Activated naive CD4-positive, alpha-beta T cell treated with anti-CD3 and anti-CD28 coated beads, Interleukin-2, amount 50 U/mL, for 24 hours (primary cell): Measurements from ENCODE around the gene BPIFA1.

Experiments used
- H3K27ac Mint-ChIP-seq: one replicate; pipeline ENCODE4 v1.8.0; 2021; ENCODE audit warnings: mild to moderate bottlenecking, mixed read lengths
- H3K27me3 Mint-ChIP-seq: one replicate; pipeline ENCODE4 v1.8.0; 2021; ENCODE audit warnings: mixed read lengths
- H3K36me3 Mint-ChIP-seq: one replicate; pipeline ENCODE4 v1.8.0; 2021; ENCODE audit warnings: mixed read lengths
- H3K4me1 Mint-ChIP-seq: one replicate; pipeline ENCODE4 v1.8.0; 2021; ENCODE audit warnings: mixed read lengths
- H3K4me3 Mint-ChIP-seq: one replicate; pipeline ENCODE4 v1.8.0; 2021; ENCODE audit warnings: mild to moderate bottlenecking, mixed read lengths
- H3K9me3 Mint-ChIP-seq: one replicate; pipeline ENCODE4 v1.8.0; 2021; ENCODE audit warnings: mixed read lengths

The BPIFA1 gene

GRCh38 chr20:33257237-33257636, 21.4 kb downstream of the BPIFA1 start:
- Mint-ChIP-seq H3K27me3 (peaks cover 17% of the 10 kb centered on the region), H3K27ac (no peak overlapping the region), H3K4me3 (no peak overlapping the region), H3K36me3 (peaks cover 2% of the 10 kb centered on the region), H3K4me1 (peaks cover 5% of the 10 kb centered on the region), H3K9me3 (peaks cover 5% of the 10 kb centered on the region)

GRCh38 chr20:33259371-33259770, 23.6 kb downstream of the BPIFA1 start:
- Mint-ChIP-seq H3K4me3 (no peak overlapping the region), H3K27ac (no peak overlapping the region), H3K4me1 (peaks cover 5% of the 10 kb centered on the region), H3K36me3 (peaks cover 1% of the 10 kb centered on the region), H3K9me3 (peaks cover 1% of the 10 kb centered on the region), H3K27me3 (peaks cover 14% of the 10 kb centered on the region)

- H3K36me3 Mint-ChIP-seq, result no peaks in the 10 kb centered on the region
- peaks cover 5% of the 10 kb centered on the region for H3K4me1 Mint-ChIP-seq
- peaks cover 8% of the 10 kb centered on the region for H3K27me3 Mint-ChIP-seq
- no peaks in the 10 kb centered on the region for H3K9me3 Mint-ChIP-seq
- no peak overlapping the region for H3K27ac Mint-ChIP-seq
- no peak overlapping the region for H3K4me3 Mint-ChIP-seq
Observed at GRCh38 chr20:33261465-33261864, 25.7 kb downstream of the BPIFA1 start.

- H3K27ac Mint-ChIP-seq, result no peak overlapping the region
- H3K27me3 Mint-ChIP-seq, result peaks cover 3% of the 10 kb centered on the region
- no peak overlapping the region for H3K4me3 Mint-ChIP-seq
- no peaks in the 10 kb centered on the region for H3K9me3 Mint-ChIP-seq
- H3K36me3 Mint-ChIP-seq, result no peaks in the 10 kb centered on the region
- peaks cover 5% of the 10 kb centered on the region for H3K4me1 Mint-ChIP-seq
Observed at GRCh38 chr20:33262658-33263065, 26.9 kb downstream of the BPIFA1 start.

DNA sequence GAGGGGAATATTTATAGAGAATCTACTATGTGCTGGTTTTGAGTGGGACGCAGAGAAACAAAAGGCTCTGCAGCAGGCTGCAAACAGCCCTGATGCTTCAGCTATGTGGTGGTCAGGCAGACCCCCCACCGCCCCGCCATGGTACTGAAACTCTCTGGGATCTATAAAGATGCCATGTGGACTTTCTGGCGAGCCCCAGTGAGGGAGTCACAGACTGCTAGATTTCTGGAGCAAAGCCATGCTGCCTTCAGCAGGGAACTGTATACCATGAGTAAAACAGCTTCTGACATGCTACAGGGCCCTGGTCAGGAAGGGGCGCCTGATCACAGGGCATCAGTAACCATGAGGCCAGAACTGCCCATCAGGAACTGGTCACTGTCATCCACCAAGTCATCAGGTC, 28.0 kb downstream of the BPIFA1 start:
- Mint-ChIP-seq H3K9me3 (no peaks in the 10 kb centered on the region), H3K27ac (no peak overlapping the region), H3K36me3 (no peaks in the 10 kb centered on the region), H3K27me3 (peaks cover 5% of the 10 kb centered on the region), H3K4me3 (no peak overlapping the region), H3K4me1 (peaks cover 5% of the 10 kb centered on the region)

DNA sequence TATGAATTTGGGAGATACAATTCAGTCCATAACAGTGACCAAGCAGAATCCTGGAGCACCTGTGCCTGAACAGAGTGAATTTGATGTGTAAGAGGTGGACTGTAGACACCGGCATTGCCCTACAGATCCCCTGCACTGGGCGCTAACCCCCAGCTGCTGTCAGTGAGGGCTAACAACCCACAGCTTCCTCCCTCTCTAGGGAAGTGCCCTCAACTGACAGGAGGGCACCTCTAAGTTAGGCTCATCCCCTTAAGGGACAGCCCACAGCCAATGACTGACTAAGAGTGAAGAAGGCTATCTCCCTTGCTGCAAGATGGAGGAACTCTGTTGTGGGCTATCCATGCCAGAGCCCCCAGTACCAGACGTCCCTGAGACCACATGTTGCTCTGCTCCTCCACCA, 31.9 kb downstream of the BPIFA1 start:
- Mint-ChIP-seq H3K36me3 (no peaks in the 10 kb centered on the region), H3K4me3 (no peak overlapping the region), H3K27ac (no peak overlapping the region), H3K4me1 (no peaks in the 10 kb centered on the region), H3K27me3 (peaks cover 4% of the 10 kb centered on the region), H3K9me3 (no peaks in the 10 kb centered on the region)

- peaks cover 4% of the 10 kb centered on the region for H3K27me3 Mint-ChIP-seq
- no peak overlapping the region for H3K4me3 Mint-ChIP-seq
- H3K4me1 Mint-ChIP-seq, result no peaks in the 10 kb centered on the region
- H3K27ac Mint-ChIP-seq, result no peak overlapping the region
- no peaks in the 10 kb centered on the region for H3K36me3 Mint-ChIP-seq
- H3K9me3 Mint-ChIP-seq, result no peaks in the 10 kb centered on the region
Observed at GRCh38 chr20:33272155-33272873, 36.5 kb downstream of the BPIFA1 start.

DNA sequence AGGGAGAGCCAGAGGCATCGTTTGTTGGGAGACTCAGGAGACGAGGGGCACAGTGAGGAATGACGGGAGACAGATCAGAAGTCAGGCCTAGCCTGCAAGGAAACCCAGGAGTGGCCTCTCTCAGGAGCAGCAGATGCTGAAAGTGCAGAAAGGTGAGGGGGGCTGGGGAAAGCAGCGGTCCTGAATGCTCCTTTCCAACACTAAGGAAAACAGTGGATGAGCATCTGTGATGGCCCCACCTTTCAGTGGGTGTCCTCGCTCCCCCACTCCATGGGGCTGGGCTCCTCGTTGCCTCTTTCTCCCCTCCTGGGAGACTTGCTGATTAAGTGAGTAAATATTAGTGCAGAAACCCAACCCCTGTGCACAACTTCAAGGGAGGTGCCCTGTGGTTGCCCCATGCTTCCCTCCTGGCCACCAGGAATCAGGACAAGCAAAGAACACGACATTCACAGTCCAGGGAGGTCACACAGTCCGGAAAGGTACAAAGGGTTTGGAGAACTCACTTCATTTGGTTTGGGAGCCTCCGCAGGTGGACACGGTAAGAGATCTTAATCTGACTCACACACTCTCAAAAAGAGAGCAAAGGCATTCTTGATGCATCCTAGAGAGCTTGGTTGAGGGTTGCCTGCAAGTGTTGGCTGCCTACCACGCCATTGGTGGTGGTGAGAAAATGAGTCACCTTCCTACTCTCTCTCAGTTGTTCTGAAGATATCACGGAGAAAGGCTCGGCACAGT, 37.5 kb downstream of the BPIFA1 start:
- H3K27ac Mint-ChIP-seq, result no peak overlapping the region
- no peaks in the 10 kb centered on the region for H3K4me1 Mint-ChIP-seq
- H3K4me3 Mint-ChIP-seq, result no peak overlapping the region
- no peaks in the 10 kb centered on the region for H3K9me3 Mint-ChIP-seq
- H3K36me3 Mint-ChIP-seq, result no peaks in the 10 kb centered on the region
- no peaks in the 10 kb centered on the region for H3K27me3 Mint-ChIP-seq

DNA sequence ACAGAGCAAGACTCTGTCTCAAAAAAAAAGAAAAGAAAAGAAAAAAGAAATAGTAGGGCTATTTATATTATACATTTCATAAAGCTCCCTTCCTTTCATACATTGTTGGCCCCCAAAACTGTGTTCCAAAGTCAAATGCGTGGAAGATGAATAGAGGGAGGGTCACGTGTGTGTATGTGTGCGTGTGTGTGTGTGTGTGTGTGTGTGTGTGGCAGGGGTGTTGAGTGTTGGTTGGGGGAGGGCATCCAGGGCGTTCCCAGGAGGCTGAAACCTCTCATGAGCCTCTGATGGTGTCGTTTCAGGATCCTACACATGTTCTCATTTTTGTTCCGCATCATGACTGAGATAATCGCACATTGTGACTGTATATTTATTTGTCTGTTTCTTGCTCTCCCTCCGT, 39.4 kb downstream of the BPIFA1 start:
- no peaks in the 10 kb centered on the region for H3K9me3 Mint-ChIP-seq
- peaks cover 1% of the 10 kb centered on the region for H3K27me3 Mint-ChIP-seq
- H3K36me3 Mint-ChIP-seq, result no peaks in the 10 kb centered on the region
- H3K27ac Mint-ChIP-seq, result no peak overlapping the region
- no peaks in the 10 kb centered on the region for H3K4me1 Mint-ChIP-seq
- no peak overlapping the region for H3K4me3 Mint-ChIP-seq

GRCh38 chr20:33275871-33276270, 40.1 kb downstream of the BPIFA1 start:
- peaks cover 1% of the 10 kb centered on the region for H3K27me3 Mint-ChIP-seq
- no peaks in the 10 kb centered on the region for H3K9me3 Mint-ChIP-seq
- no peak overlapping the region for H3K4me3 Mint-ChIP-seq
- H3K4me1 Mint-ChIP-seq, result no peaks in the 10 kb centered on the region
- no peak overlapping the region for H3K27ac Mint-ChIP-seq
- no peaks in the 10 kb centered on the region for H3K36me3 Mint-ChIP-seq

- Mint-ChIP-seq H3K27ac (no peak overlapping the region), H3K4me1 (no peaks in the 10 kb centered on the region), H3K36me3 (no peaks in the 10 kb centered on the region), H3K27me3 (peaks cover 1% of the 10 kb centered on the region), H3K4me3 (no peak overlapping the region), H3K9me3 (no peaks in the 10 kb centered on the region)
Observed at GRCh38 chr20:33276303-33277113, 40.7 kb downstream of the BPIFA1 start.

GRCh38 chr20:33277471-33278441, 42.0 kb downstream of the BPIFA1 start:
- Mint-ChIP-seq H3K4me3 (no peak overlapping the region), H3K36me3 (no peaks in the 10 kb centered on the region), H3K4me1 (no peaks in the 10 kb centered on the region), H3K27me3 (peaks cover 1% of the 10 kb centered on the region), H3K9me3 (no peaks in the 10 kb centered on the region), H3K27ac (no peak overlapping the region)

DNA sequence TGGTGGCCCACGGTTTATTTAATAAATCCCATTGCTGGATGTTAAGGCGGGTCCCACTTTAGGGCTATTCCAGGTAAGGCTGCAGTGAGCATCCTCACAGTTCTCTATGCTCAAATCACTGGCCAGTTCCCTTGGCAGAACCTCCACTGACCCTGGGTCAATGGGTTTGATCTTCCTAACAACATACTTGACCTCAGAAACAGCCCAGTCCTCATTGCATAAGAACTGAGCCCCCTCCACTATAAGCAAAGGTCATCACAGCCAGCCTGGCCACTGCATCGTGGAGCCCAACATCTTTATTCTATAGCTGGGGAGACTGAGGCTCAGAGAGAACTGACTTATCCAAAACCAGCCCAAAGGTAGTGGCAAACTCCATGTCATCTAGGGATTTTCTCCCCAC, 42.9 kb downstream of the BPIFA1 start:
- H3K27me3 Mint-ChIP-seq, result peaks cover 1% of the 10 kb centered on the region

GRCh38 chr20:33279261-33279910, 43.6 kb downstream of the BPIFA1 start:
- Mint-ChIP-seq H3K4me1 (no peaks in the 10 kb centered on the region), H3K36me3 (no peaks in the 10 kb centered on the region), H3K27ac (no peak overlapping the region), H3K9me3 (no peaks in the 10 kb centered on the region), H3K4me3 (no peak overlapping the region), H3K27me3 (peaks cover 1% of the 10 kb centered on the region)

More for the DNA sequence above, 42.9 kb downstream of the BPIFA1 start:
- H3K27ac Mint-ChIP-seq, result no peak overlapping the region
- no peak overlapping the region for H3K4me3 Mint-ChIP-seq
- no peaks in the 10 kb centered on the region for H3K4me1 Mint-ChIP-seq
- no peaks in the 10 kb centered on the region for H3K9me3 Mint-ChIP-seq
- H3K36me3 Mint-ChIP-seq, result no peaks in the 10 kb centered on the region
